ENCODE measurements around the gene ARHGAP36.

The ARHGAP36 gene

DNA sequence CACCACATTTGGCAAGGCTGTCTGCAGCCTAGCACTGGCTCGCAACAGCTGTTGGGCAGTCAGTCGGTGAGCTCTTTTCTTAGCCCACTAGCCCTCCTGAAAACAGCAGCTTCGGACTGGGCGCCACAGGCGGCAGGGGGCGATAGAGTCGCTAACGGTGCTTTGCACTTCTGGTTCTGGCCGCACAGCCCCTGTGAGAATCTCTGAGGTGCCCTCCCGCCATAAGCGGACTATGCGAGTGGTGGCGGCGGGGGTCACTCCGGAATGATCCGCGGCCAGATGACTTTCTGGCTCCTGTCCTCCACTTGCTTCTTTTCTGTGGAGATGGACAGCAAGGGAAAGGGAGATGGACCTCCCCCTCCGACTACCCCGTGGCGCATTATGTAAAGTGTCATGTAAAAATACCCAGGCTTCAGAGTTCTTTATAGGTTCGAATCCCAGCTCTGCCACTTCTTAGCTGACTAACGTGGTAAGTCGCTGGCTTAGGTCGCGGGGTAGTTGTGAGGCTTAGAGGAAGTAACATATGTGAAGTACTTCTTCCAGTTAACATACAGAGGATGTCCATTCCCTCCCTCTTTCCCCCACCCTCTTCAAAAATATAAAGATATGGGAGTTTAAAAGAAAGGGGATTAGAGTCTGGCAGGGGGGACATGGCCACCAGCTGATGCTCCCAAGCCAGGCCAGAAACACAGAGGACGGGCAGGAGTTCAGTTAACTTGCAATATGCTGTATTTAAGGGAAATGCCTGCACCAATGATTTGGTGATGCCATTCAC, 11.0 kb downstream of the ARHGAP36 start:
- DNase-seq (ENCODE audit: low read depth) = no peak

DNA sequence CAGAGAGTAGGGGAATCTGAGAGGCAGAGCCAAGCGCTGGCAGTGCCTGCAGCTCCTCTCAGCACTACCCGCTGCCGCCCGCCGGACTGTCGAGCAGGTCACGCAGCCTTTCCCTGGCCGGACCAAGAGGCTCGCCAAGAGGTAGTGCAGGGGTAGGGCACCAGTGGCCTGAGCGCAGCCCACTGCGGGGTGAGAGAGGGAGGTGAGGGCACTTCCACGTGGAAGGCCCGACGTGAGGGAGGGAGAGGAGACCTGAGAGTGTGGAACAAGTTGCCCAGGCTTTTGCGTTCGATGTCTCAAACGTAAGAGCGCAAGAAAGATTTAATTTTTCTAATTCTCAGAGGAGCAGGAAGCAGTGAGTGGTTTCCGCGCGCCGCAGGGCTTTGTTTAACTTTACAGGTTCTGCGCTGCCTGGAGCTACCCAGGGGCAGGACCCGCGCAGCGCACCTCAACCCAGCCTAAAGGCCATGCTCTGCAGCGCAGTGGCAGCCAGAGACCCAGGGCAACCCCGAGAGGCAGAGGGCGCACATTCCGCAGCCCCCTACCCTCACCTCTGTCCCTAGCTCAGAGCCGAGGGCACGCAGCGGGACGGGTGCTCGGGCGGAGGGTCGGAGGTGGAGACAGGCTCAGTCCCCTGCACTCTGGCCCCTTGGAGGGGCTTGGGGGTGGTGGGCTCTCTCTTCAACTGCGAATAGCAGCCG, 14.9 kb downstream of the ARHGAP36 start:
- no peak for DNase-seq (ENCODE audit: low read depth)

- no peak for DNase-seq (ENCODE audit: low read depth)
Measured at GRCh38 chrX:131073607-131074006, 15.5 kb downstream of the ARHGAP36 start.

- no peak for DNase-seq (ENCODE audit: low read depth)
Measured at GRCh38 chrX:131081772-131082740, 23.9 kb downstream of the ARHGAP36 start.

- DNase-seq (ENCODE audit: low read depth) = no peak
Measured at GRCh38 chrX:131083510-131084142, 25.5 kb downstream of the ARHGAP36 start.

DNA sequence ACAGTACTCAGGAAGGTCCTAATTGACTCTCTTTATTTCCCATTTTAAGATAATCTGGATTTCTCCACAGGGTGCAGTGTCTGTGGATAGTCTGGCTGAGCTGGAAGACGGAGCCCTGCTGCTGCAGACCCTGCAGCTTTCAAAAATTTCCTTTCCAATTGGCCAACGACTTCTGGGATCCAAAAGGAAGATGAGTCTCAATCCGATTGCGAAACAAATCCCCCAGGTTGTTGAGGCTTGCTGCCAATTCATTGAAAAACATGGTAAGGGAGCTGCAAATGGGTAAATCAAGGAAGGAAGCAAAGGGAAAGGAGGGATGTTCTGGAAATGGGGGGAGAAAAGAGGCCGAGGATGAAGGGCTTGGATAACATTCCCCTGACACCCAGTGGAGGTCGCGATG, 26.0 kb downstream of the ARHGAP36 start:
- DNase-seq (ENCODE audit: low read depth) = no peak

- DNase-seq (ENCODE audit: low read depth) = no peak
Measured at GRCh38 chrX:131136776-131137175, 78.6 kb downstream of the ARHGAP36 start.

GRCh38 chrX:131139072-131139471, 80.9 kb downstream of the ARHGAP36 start:
- no peak for DNase-seq (ENCODE audit: low read depth)
